ENCODE data around the gene TP53AIP1.
"Not testable (repeated sequence)": the region's sequence is repeated elsewhere in the genome, so short reads cannot be mapped to it uniquely, and the experiment has no call there.

Gene TP53AIP1

GRCh38 chr11:128924510-128925249 is 18.0 kb downstream of the TP53AIP1 start:
- no peak for DNase-seq

- DNase-seq, result no peak
These were observed 18.6 kb downstream of the TP53AIP1 start for GRCh38 chr11:128924104-128924503.

- DNase-seq, result no peak
These were observed 20.9 kb downstream of the TP53AIP1 start for GRCh38 chr11:128921793-128922192.

- DNase-seq, result no peak
These were observed 22.0 kb downstream of the TP53AIP1 start for GRCh38 chr11:128920666-128921065.

DNA sequence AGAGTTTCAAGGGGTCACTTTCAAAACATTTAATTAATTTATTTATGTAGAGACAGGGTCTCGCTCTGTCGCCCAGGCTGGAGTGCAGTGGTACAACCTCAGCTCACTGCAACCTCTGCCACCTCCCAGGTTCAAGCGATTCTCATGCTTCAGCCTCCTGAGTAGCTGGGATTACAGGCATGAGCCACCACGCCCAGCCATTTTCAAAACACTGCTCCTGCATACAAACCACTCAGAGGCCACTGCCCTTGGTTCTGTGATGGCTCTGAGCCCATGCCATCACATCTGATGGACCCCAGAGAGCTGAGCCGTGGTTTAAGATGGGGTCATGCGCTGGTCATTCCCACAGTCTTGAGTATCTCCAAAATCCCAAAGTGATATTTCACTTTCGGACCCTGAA is 23.0 kb downstream of the TP53AIP1 start:
- DNase-seq, result not testable (repeated sequence)

- no peak for DNase-seq
These were observed 23.5 kb downstream of the TP53AIP1 start for GRCh38 chr11:128919216-128919615.

GRCh38 chr11:128917144-128917724 is 25.4 kb downstream of the TP53AIP1 start:
- no peak for DNase-seq

- DNase-seq, result no peak
These were observed 26.0 kb downstream of the TP53AIP1 start for GRCh38 chr11:128916681-128917080.

GRCh38 chr11:128916037-128916572 is 26.6 kb downstream of the TP53AIP1 start:
- DNase-seq, result no peak

- no peak for DNase-seq
These were observed 27.5 kb downstream of the TP53AIP1 start for GRCh38 chr11:128915149-128915521.

DNA sequence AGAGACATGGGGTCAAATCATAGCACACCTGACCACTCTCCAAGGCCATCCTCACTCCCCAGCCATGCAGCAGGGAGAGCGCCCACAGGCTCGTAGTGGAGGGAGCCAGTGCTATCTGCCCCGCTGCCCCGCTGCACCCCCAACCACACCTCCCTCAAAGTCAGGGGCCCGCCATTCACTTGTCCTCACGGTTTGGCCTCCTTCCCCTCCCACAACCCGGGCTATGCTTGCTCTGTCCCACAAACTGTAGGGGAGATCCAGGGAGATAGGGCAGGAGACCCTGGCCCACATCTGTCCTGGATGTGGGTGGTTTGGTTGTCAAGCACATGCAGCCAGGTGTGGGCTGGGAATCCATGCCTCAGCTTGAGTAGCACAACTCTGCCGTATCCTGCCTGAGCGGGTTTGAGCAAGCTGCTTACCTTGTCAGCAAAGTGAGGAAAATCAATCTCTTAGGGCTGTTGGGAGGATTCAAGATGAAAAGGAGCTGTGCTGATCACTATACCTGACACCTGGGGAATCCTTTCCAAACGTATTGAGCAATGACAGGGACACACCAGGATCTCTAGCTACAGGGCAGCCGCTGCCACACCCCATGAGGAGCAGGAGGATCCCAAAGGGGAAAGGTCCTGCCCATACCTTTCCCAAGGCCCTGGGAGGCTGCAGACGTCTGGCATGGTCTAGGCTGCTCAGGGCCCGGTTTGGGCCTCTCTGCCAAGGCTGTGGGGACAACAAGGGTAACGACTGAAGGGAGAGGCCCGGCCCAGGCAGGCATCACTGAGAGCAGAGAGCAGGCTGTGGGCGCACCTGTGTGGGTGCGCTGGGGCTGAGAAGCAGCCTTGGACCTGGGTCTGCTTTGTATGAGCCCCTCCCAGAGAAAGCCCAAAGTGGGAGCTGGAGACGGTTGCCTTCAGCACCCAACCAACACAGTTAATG is 28.2 kb downstream of the TP53AIP1 start:
- no peak for DNase-seq

DNA sequence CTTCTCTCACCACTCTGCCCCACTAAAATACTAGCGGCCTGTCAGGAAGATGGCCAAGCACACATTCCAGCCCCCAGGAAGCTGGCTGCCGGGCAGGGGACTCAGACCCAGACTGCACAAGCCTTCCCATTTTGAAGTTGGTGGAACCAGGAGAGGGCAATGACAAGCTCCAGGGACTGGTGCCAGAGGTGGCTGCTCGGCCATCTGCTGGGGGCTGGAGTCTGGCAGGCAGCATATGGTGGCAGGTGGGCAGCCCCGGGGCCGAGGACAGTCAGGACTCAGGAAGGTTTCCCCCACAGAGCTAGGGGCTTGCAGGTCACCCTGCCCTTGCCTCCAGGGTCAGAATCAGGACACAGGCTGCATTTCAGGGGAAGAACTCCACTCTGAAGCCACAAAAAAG is 28.9 kb downstream of the TP53AIP1 start:
- DNase-seq, result no peak

- no peak for DNase-seq
These were observed 31.0 kb downstream of the TP53AIP1 start for GRCh38 chr11:128911701-128912100.

DNA sequence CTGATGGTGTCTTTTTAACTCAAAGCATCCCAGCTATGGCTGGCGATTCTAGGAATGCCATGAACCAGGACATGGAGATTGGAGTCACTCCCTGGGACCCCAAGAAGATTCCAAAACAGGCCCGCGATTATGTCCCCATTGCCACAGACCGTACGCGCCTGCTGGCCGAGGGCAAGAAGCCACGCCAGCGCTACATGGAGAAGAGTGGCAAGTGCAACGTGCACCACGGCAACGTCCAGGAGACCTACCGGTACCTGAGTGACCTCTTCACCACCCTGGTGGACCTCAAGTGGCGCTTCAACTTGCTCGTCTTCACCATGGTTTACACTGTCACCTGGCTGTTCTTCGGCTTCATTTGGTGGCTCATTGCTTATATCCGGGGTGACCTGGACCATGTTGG is 31.4 kb downstream of the TP53AIP1 start:
- DNase-seq, result no peak

DNA sequence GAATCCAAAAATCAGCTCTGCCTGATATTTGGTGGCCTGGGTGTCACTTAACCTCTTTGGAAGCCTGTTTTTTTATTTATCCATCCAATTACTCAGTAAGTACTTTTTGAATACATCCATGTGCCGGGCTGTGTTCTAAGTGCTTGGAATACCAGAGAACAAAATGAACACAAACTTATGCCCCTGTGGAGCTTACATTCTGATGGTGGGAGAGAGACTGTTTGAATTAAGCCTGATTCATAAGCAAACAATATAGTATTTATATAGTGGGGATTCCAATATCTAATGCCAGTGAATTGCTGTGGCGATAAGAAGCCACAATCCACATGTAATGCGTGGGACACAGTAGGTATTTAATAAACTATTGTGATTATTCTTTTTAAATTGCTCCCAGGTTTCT is 32.1 kb downstream of the TP53AIP1 start:
- no peak for DNase-seq

- DNase-seq, result no peak
These were observed 33.1 kb downstream of the TP53AIP1 start for GRCh38 chr11:128909438-128910125.

- no peak for DNase-seq
These were observed 34.1 kb downstream of the TP53AIP1 start for GRCh38 chr11:128908391-128909246.

GRCh38 chr11:128907585-128907984 is 35.1 kb downstream of the TP53AIP1 start:
- DNase-seq, result no peak

DNA sequence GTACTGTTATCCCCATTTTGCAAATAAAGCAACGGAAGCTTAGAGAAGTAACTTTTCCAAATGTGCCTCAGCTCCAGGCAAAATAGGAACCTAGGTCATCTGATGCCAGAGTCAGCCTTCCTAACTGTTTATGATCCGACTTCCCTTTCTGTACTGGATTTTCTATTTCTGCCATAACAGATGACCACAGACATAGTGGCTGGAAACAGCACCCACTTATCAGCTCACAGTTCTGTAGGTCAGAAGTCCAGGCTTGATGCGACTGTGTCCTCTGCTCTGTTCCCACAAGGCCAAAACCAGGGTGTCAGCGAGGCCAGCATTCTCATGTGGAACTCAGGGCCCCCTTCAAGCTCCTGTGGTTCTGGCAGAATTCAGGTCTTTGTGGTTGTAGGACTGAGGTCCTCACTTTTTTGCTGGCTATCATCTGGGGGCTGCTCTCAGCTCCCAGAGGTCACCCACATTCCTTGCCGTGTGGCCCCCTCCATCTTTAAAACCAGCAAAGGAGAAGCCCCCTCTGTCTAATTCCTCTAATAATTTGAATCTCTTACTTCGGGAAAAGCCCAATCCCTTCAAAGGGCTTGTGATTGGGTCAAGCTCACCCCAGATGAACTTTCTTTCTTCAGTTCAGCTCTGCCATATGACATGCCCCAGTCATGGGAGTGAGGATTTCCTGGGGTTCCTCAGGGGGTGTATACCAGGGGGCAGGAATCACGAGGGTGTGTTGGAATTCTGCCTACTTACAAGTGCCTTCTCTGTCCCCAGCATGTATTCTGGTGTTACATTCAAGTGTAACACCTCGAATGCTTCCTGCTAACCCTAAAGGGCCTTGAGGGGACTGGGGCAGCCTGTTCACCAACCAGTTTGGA is 36.3 kb downstream of the TP53AIP1 start:
- no peak for DNase-seq

DNA sequence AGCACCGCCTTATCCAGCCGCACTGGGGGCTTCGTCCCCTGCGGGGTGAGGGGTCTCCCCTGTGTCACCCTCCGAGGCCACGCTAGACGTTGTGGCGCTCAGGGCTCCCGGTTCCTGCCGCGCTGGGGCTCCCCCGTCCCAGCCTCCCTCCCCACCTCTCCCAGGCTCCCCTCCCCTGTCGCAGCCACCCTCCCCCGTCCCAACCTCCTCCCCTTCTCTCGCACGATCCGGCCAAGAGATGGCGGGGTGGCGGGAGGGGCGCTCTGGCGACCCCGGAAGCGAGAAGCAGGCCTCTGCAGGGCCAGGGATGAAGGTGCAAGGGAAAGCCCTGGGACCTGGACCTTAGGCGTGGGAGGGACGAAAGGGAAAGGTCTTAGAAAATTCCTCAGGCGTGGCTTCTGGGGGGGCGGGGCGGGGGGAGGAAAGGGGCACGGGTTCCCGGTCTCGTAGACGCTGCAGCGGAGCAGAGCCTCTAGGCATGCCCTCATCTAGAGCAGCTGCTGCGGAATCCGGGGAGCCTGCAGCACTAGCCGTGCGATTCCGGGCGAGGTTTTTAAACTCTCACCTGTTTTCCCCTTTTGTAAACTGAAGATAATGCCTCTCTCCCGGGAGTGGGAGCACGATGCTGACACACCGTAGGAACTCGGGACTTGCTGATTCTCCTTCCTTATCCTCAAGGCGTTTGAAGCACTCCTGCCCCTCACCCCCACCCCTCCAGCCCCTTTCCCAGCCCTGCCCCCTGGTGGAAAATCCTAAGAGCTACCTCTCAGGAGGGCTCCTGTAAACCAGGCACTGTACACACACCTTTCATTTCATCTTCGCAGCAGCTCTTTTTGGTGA is 37.1 kb downstream of the TP53AIP1 start:
- no peak for DNase-seq

Data from activated CD4-positive, CD25-positive, alpha-beta regulatory T cell treated with anti-CD3 and anti-CD28 coated beads, Interleukin-2, amount 50 U/mL, for 72 hours (primary cell).